CD4-positive, alpha-beta T cell treated with Interleukin-4 for 1 hour (primary cell): ENCODE measurements around the gene PYHIN1.

Source experiments
- DNase-seq, 2 donors: peaks; one replicate each; pipeline ENCODE4 v3.0.0-alpha.2; 2020 to 2022

Gene PYHIN1

DNA sequence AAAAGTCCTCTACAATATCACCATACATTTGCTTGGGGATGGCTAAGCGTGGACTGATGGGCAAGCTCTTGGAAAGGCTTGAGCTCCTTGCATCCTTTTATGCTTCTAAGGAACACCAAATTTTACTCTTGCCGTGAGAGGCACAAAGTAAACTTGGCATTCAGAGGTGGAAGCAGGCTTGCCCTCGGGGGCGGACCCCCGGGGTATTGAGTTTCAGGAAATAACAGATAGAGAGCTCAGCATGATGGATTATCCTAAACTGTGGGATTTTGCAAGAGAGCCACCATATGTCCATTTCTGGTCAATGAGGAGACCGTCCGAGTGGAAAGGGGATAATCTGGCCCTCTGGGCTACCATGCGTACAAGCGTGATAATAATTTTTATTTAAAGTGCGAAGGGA, 92.4 kb downstream of the PYHIN1 start:
- DNase-seq, result no peak

- no peak for DNase-seq
These were observed 93.7 kb downstream of the PYHIN1 start for GRCh38 chr1:159025043-159025442.
